HG02642 (cell line): ENCODE measurements around the gene CNBP.
A peak's percentile ranks its signal among the peaks of the same experiment; 100 is the strongest.
"Not testable (repeated sequence)": the region's sequence is repeated elsewhere in the genome, so short reads cannot be mapped to it uniquely, and the experiment has no call there.

Source experiments
- ATAC-seq: cut with Tn5 transposase; IDR thresholded peaks from one replicate; pipeline ENCODE4 v1.9.1; 2021; ENCODE audit warnings: mild to moderate bottlenecking; ENCODE audit not compliant: unreplicated experiment, poor library complexity

The CNBP gene

GRCh38 chr3:129187857-129188256 is 4.2 kb upstream of the CNBP start:
- ATAC-seq = no peak

DNA sequence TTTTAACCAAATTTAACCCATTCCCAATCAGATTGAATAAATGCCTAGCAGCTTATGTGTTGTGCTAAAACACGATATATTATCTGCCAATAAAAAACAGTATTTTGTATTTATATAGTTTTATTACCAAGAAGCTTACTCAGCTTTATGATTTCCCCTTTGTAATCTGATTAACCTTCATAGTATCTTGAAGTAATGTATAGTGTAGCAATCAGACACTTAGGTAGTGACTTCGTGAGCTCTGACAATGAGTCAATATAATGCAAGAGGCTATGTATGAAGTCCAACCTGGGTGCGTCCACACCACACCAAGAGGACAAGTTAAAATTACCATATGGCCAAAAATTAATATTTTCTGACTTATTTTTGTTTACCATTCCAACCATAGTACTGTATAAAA is 2.1 kb upstream of the CNBP start:
- ATAC-seq = no peak

GRCh38 chr3:129184784-129185542 is 1.3 kb upstream of the CNBP start:
- not testable (repeated sequence) for ATAC-seq

DNA sequence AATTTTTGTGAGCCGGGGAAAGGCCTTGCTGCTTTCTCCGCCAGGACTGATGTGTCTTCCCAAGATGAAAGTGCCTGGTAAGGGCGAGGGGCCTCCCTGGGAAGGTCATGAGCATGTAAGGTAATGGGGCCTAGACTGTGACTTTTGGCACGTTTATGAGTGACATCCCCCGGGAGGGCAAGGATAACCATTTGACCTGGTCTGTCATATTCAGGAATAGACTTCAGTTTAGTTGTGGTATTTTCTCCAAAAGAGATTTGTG is 631 bp upstream of the CNBP start:
- peak; percentile 11 for ATAC-seq

DNA sequence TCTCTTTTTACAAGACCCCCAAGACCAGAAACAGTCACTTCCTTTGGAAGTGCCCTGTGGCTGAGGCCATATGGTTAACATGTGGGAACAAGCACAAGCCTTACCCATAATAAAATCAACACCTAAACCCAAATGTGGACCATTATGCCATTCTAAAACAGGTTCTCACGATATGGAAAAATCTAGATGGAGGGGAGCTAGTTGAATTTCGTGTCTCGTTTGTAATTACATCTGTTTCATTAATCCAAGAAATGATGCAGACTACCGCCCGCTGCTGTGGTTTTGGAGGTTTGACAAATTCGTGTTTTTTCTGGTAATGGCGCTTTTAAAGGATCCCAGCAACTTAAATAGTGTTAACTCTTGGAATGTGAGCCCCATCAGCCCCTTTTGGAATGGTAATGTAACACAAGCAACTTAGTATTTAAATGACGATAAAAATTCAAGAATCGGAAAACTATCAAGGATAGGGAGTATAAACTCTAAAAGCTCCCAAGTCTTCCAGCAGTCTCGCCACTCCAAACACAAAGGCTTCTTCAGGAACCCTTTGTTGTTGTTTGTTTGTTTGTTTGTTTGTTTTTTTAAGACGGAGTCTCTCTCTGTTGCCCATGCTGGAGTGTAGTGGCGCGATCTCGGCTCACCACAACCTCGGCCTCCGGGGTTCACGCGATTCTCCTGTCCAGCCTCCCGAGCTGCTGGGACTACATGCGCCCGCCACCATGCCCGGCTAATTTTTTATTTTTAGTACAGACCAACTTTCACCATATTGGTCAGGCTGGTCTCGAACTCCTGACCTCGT is 1.1 kb downstream of the CNBP start:
- no peak for ATAC-seq

GRCh38 chr3:129181819-129182218 is 1.9 kb downstream of the CNBP start:
- ATAC-seq = no peak

DNA sequence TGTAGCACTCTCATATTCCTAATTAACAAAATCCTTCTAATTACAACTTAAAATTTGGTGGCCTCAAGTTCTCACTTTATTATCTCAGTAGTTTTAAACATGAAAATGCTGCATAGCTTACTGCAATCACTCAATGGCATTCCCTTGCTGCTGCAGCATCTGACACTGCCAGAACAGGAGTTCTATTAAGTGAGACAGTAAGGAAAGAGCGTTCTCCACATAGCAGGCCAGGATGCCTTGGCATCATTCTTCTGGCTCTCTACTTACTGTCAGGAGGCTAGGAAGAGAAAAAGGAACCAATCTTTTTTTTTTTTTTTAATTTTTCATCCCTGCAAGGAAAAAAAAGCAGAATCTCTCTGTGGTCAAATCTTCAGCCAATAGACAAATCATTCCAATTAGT is 3.2 kb downstream of the CNBP start:
- ATAC-seq = no peak

- ATAC-seq = no peak
Observed at GRCh38 chr3:129176051-129176450, 7.6 kb downstream of the CNBP start.

DNA sequence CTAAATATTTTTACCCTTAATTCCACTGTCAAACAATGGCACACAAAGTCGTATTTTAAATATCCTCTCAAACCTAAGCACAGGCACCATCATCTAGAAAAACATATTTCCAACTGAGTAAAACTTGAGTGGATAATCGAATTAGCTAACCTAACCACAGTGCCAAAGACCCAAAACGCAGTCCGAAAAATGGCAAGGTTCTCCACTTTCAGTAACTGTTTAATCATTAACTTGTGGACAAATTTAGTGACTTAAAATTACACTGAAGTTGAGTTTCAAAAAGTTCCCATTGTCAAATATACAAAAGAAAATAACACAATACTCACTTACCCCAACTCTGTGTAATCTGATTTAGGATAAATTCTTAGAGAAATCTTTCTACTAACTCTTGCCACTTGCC is 10.0 kb downstream of the CNBP start:
- no peak for ATAC-seq

DNA sequence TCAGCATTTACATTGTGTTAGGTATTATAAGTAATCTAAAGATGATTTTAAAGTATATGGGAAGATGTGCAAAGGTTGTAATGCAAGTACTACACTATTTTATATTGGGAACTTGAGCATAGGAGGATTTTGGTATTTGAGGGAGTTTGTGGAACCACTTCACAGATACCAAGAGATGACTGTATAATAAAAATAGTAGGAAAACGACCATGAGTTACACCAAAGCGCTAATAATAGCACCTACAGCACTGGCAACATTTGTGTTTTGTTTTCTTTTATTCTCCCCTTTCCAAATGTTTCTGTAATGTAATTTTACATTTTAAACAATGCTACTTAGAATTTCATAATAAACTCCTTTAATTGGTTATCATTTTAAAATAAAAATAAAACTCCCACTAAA is 10.5 kb downstream of the CNBP start:
- no peak for ATAC-seq

- ATAC-seq = no peak
Observed at GRCh38 chr3:129166579-129167332, 16.9 kb downstream of the CNBP start.

DNA sequence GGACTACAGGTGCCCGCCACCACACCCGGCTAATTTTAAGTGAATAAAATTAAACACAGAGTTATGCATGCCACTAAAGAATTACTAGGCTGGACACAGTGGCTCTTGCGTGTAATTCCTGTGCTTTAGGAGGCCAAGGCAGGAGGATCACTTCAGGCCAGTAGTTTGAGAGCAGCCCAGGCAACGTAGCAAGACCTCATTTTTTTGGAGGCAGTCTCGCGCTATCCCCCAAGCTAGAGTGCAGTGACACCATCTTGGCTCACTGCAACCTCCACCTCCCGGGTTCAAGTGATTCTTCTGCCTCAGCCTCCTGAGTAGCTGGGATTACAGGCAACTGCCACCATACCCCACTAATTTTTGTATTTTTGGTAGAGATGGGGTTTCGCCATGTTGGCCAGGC is 18.1 kb downstream of the CNBP start:
- ATAC-seq = not testable (repeated sequence)

- no peak for ATAC-seq
Observed at GRCh38 chr3:129164500-129164899, 19.2 kb downstream of the CNBP start.

- no peak for ATAC-seq
Observed at GRCh38 chr3:129162729-129163579, 20.7 kb downstream of the CNBP start.

DNA sequence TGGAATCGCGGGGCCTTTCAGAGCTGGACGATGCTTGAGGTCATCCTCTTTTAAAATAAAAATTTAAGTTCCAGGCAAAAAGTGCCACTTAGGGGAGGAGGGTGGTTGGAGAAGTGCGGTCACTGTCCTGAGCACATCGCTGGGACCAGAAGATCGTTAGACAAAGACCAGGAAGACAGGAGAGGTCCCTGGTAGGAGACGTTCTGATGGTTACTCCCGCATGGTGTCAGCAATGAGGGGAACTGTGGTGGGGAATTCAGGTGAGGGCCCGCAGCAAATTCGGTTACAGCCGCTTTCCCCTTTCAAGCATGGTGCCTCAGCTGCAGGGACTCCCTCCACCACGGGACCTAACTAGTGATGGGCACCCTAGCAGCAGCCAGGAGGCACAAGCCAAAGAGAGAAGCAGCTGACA is 21.8 kb downstream of the CNBP start:
- ATAC-seq = peak; percentile 0

- ATAC-seq = peak; percentile 85
Observed at GRCh38 chr3:129160891-129161859, 22.5 kb downstream of the CNBP start, which contains the start of gene ISY1. Gene ISY1 (minus strand): TSS chr3:129161063. CDS start chr3:129160975, 88 bp downstream.

GRCh38 chr3:129144786-129145185 is 38.9 kb downstream of the CNBP start:
- ATAC-seq = no peak

DNA sequence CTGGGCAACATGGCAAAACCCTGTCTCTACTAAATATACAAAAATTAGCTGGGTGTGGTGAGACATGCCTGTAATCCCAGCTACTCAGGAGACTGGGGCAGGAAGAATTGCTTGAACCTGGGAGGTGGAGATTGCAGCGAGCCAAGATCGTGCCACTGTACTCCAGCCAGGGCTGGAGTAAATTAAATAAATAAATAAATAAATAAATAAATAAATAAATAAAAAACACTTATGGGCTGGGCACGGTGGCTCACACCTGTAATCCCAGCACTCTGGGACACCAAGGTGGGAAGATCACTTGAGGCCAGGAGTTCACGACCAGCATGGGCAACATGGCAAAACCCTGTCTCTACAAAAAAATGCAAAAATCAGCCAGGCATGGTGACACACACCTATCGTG is 42.7 kb downstream of the CNBP start:
- ATAC-seq = not testable (repeated sequence)

DNA sequence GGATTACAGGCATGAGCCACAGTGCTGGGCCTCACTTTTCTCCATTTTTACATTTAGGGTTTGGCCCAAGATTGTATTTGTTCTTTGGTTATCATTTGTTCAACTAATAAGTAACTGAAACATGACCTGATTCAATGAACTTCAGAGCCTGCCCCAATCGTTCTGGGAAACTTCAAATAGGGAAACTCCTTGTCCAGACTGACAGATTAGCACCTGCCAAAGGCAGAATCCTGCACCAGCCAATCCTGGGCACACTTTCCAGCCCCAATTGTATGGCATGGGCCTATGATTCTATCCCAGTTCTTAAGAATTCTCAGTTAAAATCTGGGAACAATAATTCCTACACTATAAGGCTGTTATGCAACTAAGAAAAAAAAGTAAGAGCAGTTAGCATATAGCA is 43.8 kb downstream of the CNBP start:
- no peak for ATAC-seq
